ENCODE data around the gene HAVCR1. TPM values are rescaled to one million over a fixed set of nuclear protein-coding genes. Genes with fewer than 3 reads are reported as not detected.

HAVCR1 gene
- total RNA-seq, 1 experiment from 2014 or later, result not detected

GRCh38 chr5:157033071-157033583 is 25.8 kb downstream of the HAVCR1 start (continued):
- TF ChIP-seq ZNF425 (CRISPR knock-in tag; conservative IDR thresholded peaks at IDR 0.05) (no peak), HMGXB4 (CRISPR knock-in tag; IDR thresholded peaks at IDR 0.05) (no peak), HMGA2 (CRISPR knock-in tag; IDR thresholded peaks at IDR 0.05) (no peak), AFF4 (CRISPR knock-in tag; IDR thresholded peaks at IDR 0.05; ENCODE audit: borderline replicate concordance) (no peak), NR1H2 (CRISPR knock-in tag; IDR thresholded peaks at IDR 0.05) (no peak), TEAD4 (CRISPR knock-in tag; IDR thresholded peaks at IDR 0.05) (no peak)

GRCh38 chr5:157030692-157031091 is 28.2 kb downstream of the HAVCR1 start:
- ChIA-PET CTCF (interaction anchor here (0.5 kb wide), 1 partner anchor 9 kb away, joined by 3 read pairs; no protein-coding TSS in a partner anchor), POLR2A (no interaction called here)
- Mint-ChIP-seq H3K36me3 (no peaks in the 10 kb centered on the region), H3K27ac (no peak overlapping the region), H3K4me1 (peaks cover 32% of the 10 kb centered on the region), H3K27me3 (ENCODE audit: low read depth) (no peaks in the 10 kb centered on the region), H3K9me3 (no peaks in the 10 kb centered on the region), H3K4me3 (no peak overlapping the region)
- ATAC-seq (no peak), DNase-seq (ENCODE audit: low spot score) (no peak)
- TF ChIP-seq ZNF532 (CRISPR knock-in tag; IDR thresholded peaks at IDR 0.05; ENCODE audit: borderline replicate concordance) (no peak), ZNF219 (CRISPR knock-in tag; IDR thresholded peaks at IDR 0.05; ENCODE audit: borderline replicate concordance) (no peak), ESRRA (CRISPR knock-in tag; IDR thresholded peaks at IDR 0.05; ENCODE audit: borderline replicate concordance) (no peak), FOXP1 (CRISPR knock-in tag; IDR thresholded peaks at IDR 0.05; ENCODE audit: borderline replicate concordance) (no peak), ZNF263 (CRISPR knock-in tag; IDR thresholded peaks at IDR 0.05; ENCODE audit: low read depth) (no peak), OVOL2 (CRISPR knock-in tag; IDR thresholded peaks at IDR 0.05; ENCODE audit: borderline replicate concordance) (no peak), AR (CRISPR knock-in tag; IDR thresholded peaks at IDR 0.05) (no peak), ZNF512 (CRISPR knock-in tag; IDR thresholded peaks at IDR 0.05; ENCODE audit: borderline replicate concordance) (no peak), RORB (CRISPR knock-in tag; IDR thresholded peaks at IDR 0.05) (no peak), SMAD3 (CRISPR knock-in tag; IDR thresholded peaks at IDR 0.05; ENCODE audit: borderline replicate concordance) (no peak), ZBTB43 (CRISPR knock-in tag; IDR thresholded peaks at IDR 0.05) (no peak)
